ENCODE data around the gene CD81.
"Not testable (repeated sequence)": the region's sequence is repeated elsewhere in the genome, so short reads cannot be mapped to it uniquely, and the experiment has no call there.

Gene CD81

DNA sequence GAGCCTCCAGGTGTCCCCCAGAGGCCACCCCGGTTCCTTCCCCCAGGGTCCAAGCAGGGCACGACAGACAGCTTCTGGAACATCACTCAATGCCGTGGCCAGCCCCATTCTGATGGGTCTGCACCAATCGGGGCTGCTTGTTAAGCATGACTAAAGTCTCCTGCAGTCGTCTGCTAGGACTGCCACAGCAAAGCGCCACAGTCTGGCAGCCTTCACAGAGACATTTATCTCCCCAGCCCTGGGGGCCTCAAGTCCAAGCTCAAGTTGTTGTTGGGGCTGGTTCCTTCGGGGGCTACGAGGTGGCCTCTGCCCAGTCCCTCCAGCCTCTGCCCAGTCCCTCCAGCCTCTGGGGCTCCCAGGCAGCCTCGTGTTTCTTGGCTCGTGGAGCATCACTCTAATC lies 14.0 kb upstream of the CD81 start:
- in situ Hi-C loops (cut with MboI; ENCODE audit: low pct_unique_long_range_greater_than_20kb, low sequenced_read_pairs, unreplicated experiment) = no loop called here
- TF ChIP-seq, protein P1, sequence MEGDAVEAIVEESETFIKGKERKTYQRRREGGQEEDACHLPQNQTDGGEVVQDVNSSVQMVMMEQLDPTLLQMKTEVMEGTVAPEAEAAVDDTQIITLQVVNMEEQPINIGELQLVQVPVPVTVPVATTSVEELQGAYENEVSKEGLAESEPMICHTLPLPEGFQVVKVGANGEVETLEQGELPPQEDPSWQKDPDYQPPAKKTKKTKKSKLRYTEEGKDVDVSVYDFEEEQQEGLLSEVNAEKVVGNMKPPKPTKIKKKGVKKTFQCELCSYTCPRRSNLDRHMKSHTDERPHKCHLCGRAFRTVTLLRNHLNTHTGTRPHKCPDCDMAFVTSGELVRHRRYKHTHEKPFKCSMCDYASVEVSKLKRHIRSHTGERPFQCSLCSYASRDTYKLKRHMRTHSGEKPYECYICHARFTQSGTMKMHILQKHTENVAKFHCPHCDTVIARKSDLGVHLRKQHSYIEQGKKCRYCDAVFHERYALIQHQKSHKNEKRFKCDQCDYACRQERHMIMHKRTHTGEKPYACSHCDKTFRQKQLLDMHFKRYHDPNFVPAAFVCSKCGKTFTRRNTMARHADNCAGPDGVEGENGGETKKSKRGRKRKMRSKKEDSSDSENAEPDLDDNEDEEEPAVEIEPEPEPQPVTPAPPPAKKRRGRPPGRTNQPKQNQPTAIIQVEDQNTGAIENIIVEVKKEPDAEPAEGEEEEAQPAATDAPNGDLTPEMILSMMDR (IDR thresholded peaks at IDR 0.05; ENCODE audit: extremely low read depth, insufficient read depth, missing control alignments) = no peak
- no peak for DNase-seq (ENCODE audit: low spot score)

DNA sequence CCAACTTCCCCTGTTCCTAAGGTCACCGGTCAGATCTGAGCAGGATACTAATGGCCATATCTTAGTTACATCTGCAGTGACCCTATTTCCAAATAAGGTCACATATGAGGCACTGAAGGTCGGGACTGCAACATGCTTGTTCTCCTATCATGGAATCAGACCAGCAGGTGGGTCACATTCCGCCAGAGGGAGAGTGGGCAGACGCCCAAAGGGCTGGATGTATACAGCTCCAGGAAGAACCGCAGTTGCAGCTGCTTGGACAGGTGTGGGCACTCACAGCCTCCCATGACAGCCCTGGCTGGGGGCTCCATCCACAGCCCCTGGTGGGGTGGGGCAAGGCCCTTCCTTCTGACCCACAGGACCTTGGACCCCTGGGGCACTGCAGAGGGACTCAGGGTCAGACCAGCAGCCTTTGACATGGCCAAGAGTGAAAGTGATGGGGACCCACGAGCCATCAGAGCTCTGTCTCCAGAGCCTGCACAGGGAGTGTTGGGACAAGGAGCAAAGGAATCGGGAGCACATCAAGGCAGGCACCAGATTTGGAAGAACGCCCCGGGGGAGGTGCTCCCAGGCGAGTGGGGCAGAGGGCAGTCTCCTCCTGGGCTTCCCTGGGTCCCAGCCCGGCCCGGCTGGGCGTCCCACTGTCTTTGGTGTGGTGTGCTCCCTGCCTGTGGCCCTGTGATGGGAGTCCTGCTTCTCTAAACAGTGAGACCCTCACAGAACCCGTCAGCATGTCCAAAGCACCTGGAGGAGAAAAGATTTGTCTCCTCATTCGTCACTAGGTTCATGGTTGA lies 13.3 kb upstream of the CD81 start:
- in situ Hi-C loops (cut with MboI; ENCODE audit: low pct_unique_long_range_greater_than_20kb, low sequenced_read_pairs, unreplicated experiment) = no loop called here
- DNase-seq (ENCODE audit: low spot score) = no peak
- TF ChIP-seq, protein P1 (IDR thresholded peaks at IDR 0.05; ENCODE audit: extremely low read depth, insufficient read depth, missing control alignments) = no peak

DNA sequence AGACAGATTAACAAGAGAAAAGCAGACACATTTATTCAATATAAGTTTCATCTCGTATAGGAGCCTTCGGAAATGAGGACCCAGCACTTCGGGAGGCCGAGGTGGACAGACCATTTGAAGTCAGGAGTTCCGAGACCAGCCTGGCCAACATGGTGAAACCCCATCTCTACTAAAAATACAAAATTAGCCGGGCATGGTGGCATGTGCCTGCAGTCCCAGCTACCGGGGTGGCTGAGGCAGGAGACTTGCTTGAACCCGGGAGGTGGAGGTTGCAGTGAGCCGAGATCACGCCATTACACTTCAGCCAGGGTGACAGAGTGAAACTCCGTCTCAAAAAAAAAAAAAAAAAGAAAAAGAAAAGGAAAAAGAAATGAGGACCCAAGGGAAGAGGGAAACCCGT lies 12.7 kb upstream of the CD81 start:
- in situ Hi-C loops (cut with MboI; ENCODE audit: low pct_unique_long_range_greater_than_20kb, low sequenced_read_pairs, unreplicated experiment); DNase-seq (ENCODE audit: low spot score): not testable (repeated sequence)

DNA sequence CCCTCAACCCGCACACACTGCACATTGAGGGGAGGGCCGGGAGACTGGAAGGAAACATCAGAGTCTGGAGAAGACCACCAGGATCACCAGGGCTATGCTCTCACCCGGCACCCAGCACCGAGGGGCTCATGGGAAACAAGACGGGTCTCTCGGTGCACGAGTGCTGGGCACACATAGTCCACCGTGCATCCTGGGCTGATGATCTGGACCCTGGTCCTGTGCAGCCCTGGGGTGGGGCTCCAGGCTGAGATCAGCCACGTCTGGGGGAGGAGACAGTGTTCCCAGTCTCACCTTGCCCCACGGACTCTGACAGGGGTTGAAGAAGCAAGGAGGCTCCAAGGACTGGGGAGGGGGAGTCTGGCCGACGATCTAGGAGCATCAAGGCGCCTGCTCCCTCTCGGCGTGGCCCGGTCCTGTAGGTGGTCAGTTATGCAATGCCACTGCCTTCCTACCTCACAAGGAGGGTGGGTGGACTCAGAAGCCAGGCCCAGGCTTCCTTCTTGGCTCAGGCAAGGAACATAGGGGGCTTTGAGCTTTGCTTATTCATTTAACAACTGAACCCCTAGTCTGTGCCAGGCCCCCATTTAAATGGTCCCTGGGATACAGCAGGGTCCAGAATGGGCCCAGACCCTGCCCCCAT lies 11.4 kb upstream of the CD81 start:
- in situ Hi-C loops (cut with MboI; ENCODE audit: low pct_unique_long_range_greater_than_20kb, low sequenced_read_pairs, unreplicated experiment) = no loop called here
- no peak for DNase-seq (ENCODE audit: low spot score)
- TF ChIP-seq, protein P1 (IDR thresholded peaks at IDR 0.05; ENCODE audit: extremely low read depth, insufficient read depth, missing control alignments) = no peak

DNA sequence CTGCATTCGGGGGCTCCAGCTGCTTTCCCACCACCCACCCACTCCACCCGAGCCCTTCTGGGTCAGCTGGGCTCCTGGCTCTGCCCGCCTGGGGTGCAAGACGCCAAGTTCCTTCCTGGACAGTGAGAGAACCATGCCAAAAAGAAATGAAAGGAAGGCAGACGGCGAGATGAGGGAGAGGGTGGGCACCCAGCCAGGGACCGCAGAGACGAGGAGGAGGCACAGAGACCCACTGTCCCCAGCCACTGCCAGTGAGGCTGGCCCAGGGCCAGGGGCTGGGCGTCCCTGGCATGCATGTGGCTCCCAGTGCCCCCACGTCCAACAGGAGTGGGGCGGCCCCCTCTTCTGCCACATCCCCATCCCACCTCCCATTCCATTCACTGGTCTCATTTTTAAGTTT lies 10.8 kb upstream of the CD81 start:
- DNase-seq (ENCODE audit: low spot score) = no peak
- TF ChIP-seq, protein P1 (IDR thresholded peaks at IDR 0.05; ENCODE audit: extremely low read depth, insufficient read depth, missing control alignments) = no peak
- in situ Hi-C loops (cut with MboI; ENCODE audit: low pct_unique_long_range_greater_than_20kb, low sequenced_read_pairs, unreplicated experiment) = no loop called here

DNA sequence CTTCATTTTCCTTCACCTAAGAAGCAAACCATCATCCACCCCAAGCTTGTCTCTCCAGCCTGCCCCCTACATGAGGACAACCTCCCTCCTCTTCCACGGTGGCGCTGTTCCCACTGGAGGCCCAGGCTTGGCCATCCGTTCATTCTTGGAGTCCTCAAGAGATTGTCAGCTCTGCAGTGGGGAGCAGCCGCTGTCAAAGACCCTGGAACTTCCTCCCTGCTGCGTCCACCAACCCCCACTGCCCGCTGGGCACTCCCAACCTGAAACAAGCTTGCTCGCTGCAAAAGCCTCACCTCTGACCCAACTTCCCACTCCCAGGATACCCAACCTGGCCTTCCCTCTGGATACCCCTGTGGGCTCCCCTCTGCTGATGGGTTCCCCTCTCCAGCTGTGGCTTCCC lies 10.4 kb upstream of the CD81 start:
- no peak for DNase-seq (ENCODE audit: low spot score)
- in situ Hi-C loops (cut with MboI; ENCODE audit: low pct_unique_long_range_greater_than_20kb, low sequenced_read_pairs, unreplicated experiment) = no loop called here
- TF ChIP-seq, protein P1 (IDR thresholded peaks at IDR 0.05; ENCODE audit: extremely low read depth, insufficient read depth, missing control alignments) = no peak
